ENCODE results near the gene TP53I13.

Gene TP53I13

GRCh38 chr17:29588562-29589411, 20.3 kb downstream of the TP53I13 start (continued):
- TF ChIP-seq TSHZ1 (tag by site-specific recombination; IDR thresholded peaks at IDR 0.05; ENCODE audit: borderline replicate concordance) (no peak), ZSCAN30 (tag by site-specific recombination; IDR thresholded peaks at IDR 0.05) (no peak), ZNF112 (tag by site-specific recombination; IDR thresholded peaks at IDR 0.05) (no peak), SP2 (tag by site-specific recombination; IDR thresholded peaks at IDR 0.05) (peak; percentile 74), ZNF311 (tag by site-specific recombination; IDR thresholded peaks at IDR 0.05; ENCODE audit: borderline replicate concordance) (no peak), ZNF571 (tag by site-specific recombination; IDR thresholded peaks at IDR 0.05) (no peak), ATF2 (tag by site-specific recombination; IDR thresholded peaks at IDR 0.05; ENCODE audit: low read depth) (no peak), ZNF133 (tag by site-specific recombination; IDR thresholded peaks at IDR 0.05) (no peak), ZNF555 (tag by site-specific recombination; conservative IDR thresholded peaks at IDR 0.05) (no peak), WT1 (tag by site-specific recombination; IDR thresholded peaks at IDR 0.05) (no peak), SP3 (tag by site-specific recombination; IDR thresholded peaks at IDR 0.05) (peak; percentile 49), ZNF223 (tag by site-specific recombination; IDR thresholded peaks at IDR 0.05) (no peak), ZFP3 (tag by site-specific recombination; IDR thresholded peaks at IDR 0.05; ENCODE audit: low read depth) (no peak), ZFP69B (tag by site-specific recombination; IDR thresholded peaks at IDR 0.05) (0 out of 2 replicates have a peak, but pooled peaks have one; percentile 24), ZNF596 (tag by site-specific recombination; IDR thresholded peaks at IDR 0.05) (no peak), YY2 (tag by site-specific recombination; IDR thresholded peaks at IDR 0.05) (no peak), ZSCAN23 (tag by site-specific recombination; IDR thresholded peaks at IDR 0.05) (no peak), ZNF433 (tag by site-specific recombination; IDR thresholded peaks at IDR 0.05; ENCODE audit: low read depth) (no peak), KLF9 (tag by site-specific recombination; IDR thresholded peaks at IDR 0.05; ENCODE audit: low read depth) (peak; percentile 44; the same call in 1 of the 2 replicates), MZF1 (tag by site-specific recombination; IDR thresholded peaks at IDR 0.05; ENCODE audit: borderline replicate concordance) (no peak), ZNF404 (tag by site-specific recombination; IDR thresholded peaks at IDR 0.05) (no peak), ZNF792 (tag by site-specific recombination; IDR thresholded peaks at IDR 0.05) (no peak), ZNF18 (tag by site-specific recombination; IDR thresholded peaks at IDR 0.05) (no peak), ZNF677 (tag by site-specific recombination; IDR thresholded peaks at IDR 0.05) (0 out of 2 replicates have a peak, but pooled peaks have one; percentile 54), ZNF600 (tag by site-specific recombination; IDR thresholded peaks at IDR 0.05) (peak; percentile 53; the same call in 1 of the 2 replicates), ZNF221 (tag by site-specific recombination; IDR thresholded peaks at IDR 0.05; ENCODE audit: borderline replicate concordance) (no peak), ZNF623 (tag by site-specific recombination; IDR thresholded peaks at IDR 0.05) (no peak), ZSCAN5A (tag by site-specific recombination; IDR thresholded peaks at IDR 0.05) (no peak), ZNF76 (tag by site-specific recombination; IDR thresholded peaks at IDR 0.05; ENCODE audit: borderline replicate concordance, low read depth) (no peak), ZNF624 (tag by site-specific recombination; IDR thresholded peaks at IDR 0.05) (no peak), ZNF248 (tag by site-specific recombination; IDR thresholded peaks at IDR 0.05) (no peak), ZNF664 (tag by site-specific recombination; IDR thresholded peaks at IDR 0.05) (no peak)

All from HEK293 (cell line).